Measurements from ENCODE around the gene RFXANK. TPM values are rescaled to one million over a fixed set of nuclear protein-coding genes. Genes with fewer than 3 reads are reported as not detected.

RFXANK gene
- total RNA-seq, 1 donor from 2014 or later, result 96.9 TPM

DNA sequence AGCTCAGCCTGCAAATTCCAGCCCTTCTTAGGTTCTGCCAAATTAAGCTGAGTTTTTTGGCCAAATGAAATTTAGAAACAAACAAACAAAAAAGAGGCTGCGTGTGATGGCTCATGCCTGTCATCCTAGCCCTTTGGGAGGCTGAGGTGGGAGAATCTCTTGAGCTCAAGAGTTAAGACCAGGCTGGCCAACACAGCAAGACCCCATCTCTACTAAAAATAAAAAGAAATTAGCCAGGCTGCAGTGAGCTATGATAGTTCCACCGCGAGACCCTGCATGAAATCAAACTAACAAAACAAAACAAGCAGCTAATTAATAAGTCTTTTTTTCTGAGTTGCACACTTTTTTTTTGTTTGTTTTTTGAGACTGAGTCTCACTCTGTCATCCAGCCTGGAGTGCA, 37.6 kb downstream of the RFXANK start:
- DNase-seq, result no peak
- ATAC-seq (ENCODE audit: low read depth), result no peak
- peaks cover 22% of the 10 kb centered on the region for H3K27me3 Mint-ChIP-seq
- TF ChIP-seq, protein P1, sequence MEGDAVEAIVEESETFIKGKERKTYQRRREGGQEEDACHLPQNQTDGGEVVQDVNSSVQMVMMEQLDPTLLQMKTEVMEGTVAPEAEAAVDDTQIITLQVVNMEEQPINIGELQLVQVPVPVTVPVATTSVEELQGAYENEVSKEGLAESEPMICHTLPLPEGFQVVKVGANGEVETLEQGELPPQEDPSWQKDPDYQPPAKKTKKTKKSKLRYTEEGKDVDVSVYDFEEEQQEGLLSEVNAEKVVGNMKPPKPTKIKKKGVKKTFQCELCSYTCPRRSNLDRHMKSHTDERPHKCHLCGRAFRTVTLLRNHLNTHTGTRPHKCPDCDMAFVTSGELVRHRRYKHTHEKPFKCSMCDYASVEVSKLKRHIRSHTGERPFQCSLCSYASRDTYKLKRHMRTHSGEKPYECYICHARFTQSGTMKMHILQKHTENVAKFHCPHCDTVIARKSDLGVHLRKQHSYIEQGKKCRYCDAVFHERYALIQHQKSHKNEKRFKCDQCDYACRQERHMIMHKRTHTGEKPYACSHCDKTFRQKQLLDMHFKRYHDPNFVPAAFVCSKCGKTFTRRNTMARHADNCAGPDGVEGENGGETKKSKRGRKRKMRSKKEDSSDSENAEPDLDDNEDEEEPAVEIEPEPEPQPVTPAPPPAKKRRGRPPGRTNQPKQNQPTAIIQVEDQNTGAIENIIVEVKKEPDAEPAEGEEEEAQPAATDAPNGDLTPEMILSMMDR (IDR thresholded peaks at IDR 0.05), result no peak
- H3K36me3 Mint-ChIP-seq (ENCODE audit: low read depth), result no peaks in the 10 kb centered on the region
- ChIA-PET CTCF (no interaction called here), POLR2A (no interaction called here)
- peaks cover 6% of the 10 kb centered on the region for H3K9me3 Mint-ChIP-seq
- intact Hi-C loops (cut with micrococcal nuclease), result no loop called here
- H3K27ac Mint-ChIP-seq, result no peak overlapping the region
- peaks cover 4% of the 10 kb centered on the region for H3K4me1 Mint-ChIP-seq
- no peak overlapping the region for H3K4me3 Mint-ChIP-seq

DNA sequence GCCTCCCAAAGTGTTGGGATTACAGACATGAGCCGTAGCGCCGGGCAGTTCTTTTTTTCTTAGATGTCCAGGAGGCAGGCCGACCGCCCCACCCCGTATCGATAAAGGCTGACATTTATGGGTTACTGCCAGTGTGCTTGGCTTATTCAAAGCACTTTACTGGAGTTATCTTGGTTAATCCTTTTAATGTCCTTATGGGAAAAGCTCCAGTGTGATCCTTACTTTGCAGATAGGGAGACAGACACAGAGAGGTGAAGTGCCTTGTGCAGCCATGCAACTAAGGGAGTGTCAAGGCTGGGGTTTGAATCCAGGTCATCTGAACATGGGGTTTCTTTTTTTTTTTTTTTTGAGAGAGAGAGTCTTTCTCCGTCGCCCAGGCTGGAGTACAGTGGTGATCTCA, 38.9 kb downstream of the RFXANK start:
- TF ChIP-seq, protein P1 (IDR thresholded peaks at IDR 0.05), result no peak
- H3K4me1 Mint-ChIP-seq, result no peaks in the 10 kb centered on the region
- H3K9me3 Mint-ChIP-seq, result peaks cover 8% of the 10 kb centered on the region
- POLR2A ChIA-PET, result no interaction called here
- no peaks in the 10 kb centered on the region for H3K36me3 Mint-ChIP-seq (ENCODE audit: low read depth)
- H3K4me3 Mint-ChIP-seq, result no peak overlapping the region
- intact Hi-C loops (cut with micrococcal nuclease), result no loop called here
- H3K27ac Mint-ChIP-seq, result no peak overlapping the region
- DNase-seq, result no peak
- CTCF ChIA-PET, result no interaction called here
- no peak for ATAC-seq (ENCODE audit: low read depth)
- H3K27me3 Mint-ChIP-seq, result peaks cover 20% of the 10 kb centered on the region

DNA sequence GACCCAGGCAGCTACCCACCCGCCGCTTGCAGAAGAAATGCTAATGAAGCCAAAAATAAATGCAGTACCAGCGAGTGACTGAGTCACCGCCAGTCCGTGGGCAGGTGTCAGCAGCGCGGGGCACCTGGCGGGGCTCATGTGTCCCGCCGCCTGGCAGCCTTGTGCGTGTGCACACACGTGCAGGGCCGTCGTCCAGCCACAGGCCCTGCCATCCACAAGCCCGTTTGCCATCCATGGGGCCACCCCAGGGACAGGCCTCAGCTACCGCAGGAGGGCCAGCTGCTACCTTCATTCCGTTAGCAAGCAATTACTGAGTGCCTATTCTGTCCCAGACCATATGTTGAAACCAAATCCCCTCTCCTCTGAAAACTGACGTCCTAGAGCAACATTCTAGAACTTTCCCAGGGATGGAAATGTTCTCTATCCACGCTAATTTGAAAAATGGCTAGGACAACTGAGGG, 40.2 kb downstream of the RFXANK start:
- TF ChIP-seq, protein P1 (IDR thresholded peaks at IDR 0.05), result no peak
- ChIA-PET CTCF (no interaction called here), POLR2A (no interaction called here)
- no peak for ATAC-seq (ENCODE audit: low read depth)
- H3K36me3 Mint-ChIP-seq (ENCODE audit: low read depth), result no peaks in the 10 kb centered on the region
- no peak overlapping the region for H3K27ac Mint-ChIP-seq
- no peak overlapping the region for H3K4me3 Mint-ChIP-seq
- peaks cover 12% of the 10 kb centered on the region for H3K9me3 Mint-ChIP-seq
- no peaks in the 10 kb centered on the region for H3K4me1 Mint-ChIP-seq
- H3K27me3 Mint-ChIP-seq, result peaks cover 18% of the 10 kb centered on the region
- DNase-seq, result no peak
- intact Hi-C loops (cut with micrococcal nuclease), result no loop called here

DNA sequence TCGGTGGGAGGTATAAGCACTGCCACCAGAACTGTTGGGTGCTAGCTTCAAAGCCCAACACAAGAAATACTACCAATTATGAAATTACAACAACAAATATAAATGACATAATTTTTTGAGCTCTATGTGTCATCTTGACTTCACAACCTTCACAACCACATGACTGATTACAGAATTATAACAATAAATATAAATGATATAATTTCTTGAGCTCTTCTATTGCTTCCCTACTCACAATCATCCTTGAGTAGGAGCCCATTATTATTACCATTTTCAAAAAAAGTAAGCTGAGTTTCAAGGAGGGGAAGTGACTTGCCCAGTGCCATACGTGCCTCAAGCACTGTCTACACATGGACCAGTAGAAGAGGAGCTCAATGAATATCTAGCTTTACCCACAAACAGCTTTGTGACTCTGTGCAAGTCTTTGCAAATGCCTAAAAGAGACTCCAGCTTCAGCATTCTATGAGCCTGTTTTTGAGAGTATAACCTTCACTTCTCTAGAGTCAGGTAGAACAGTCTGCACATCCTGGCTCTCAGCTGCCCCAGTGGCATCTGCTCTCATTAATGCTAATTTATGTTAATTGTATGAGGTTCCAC, 42.3 kb downstream of the RFXANK start:
- intact Hi-C loops (cut with micrococcal nuclease), result no loop called here
- ATAC-seq (ENCODE audit: low read depth) (no peak), DNase-seq (no peak)
- Mint-ChIP-seq H3K4me1 (no peaks in the 10 kb centered on the region), H3K9me3 (peaks cover 12% of the 10 kb centered on the region), H3K27ac (no peak overlapping the region), H3K27me3 (peaks cover 7% of the 10 kb centered on the region), H3K36me3 (ENCODE audit: low read depth) (no peaks in the 10 kb centered on the region), H3K4me3 (no peak overlapping the region)
- ChIA-PET CTCF (no interaction called here), POLR2A (no interaction called here)
- TF ChIP-seq, protein P1 (IDR thresholded peaks at IDR 0.05), result no peak

DNA sequence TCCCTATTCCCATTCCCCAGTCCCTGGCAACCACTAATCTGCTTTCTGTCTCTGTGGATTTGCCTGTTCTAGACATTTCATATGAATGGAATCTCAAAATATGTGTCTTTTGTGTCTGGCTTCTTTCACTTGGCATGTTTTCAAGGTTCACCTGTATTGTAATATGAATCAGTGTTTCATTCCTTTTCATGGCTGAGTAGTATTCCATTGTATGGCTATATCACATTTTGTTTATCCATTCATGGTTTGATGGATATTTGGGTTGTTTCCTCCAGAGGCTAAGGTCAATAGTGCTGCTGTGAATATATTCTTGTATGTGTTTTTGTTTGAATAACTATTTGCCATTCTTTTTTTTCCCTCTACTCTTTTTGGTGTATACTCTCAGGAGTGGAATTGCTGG, 44.1 kb downstream of the RFXANK start:
- intact Hi-C loops (cut with micrococcal nuclease), result no loop called here
- Mint-ChIP-seq H3K4me1 (no peaks in the 10 kb centered on the region), H3K4me3 (no peak overlapping the region), H3K36me3 (ENCODE audit: low read depth) (no peaks in the 10 kb centered on the region), H3K27ac (no peak overlapping the region), H3K27me3 (peaks cover 13% of the 10 kb centered on the region), H3K9me3 (peaks cover 12% of the 10 kb centered on the region)
- ChIA-PET POLR2A (no interaction called here), CTCF (no interaction called here)
- DNase-seq, result no peak
- TF ChIP-seq, protein P1 (IDR thresholded peaks at IDR 0.05), result no peak
- no peak for ATAC-seq (ENCODE audit: low read depth)
